Measurements from ENCODE around the gene MYO18B. TPM values are rescaled to one million over a fixed set of nuclear protein-coding genes. Genes with fewer than 3 reads are reported as not detected.

Gene MYO18B
- total and polyA plus RNA-seq, 2 of the 8 experiments (the other 6 are each of a cell fraction or from before 2014, with no cell fraction given): 0.62 to 0.78 TPM

GRCh38 chr22:25806579-25806978 lies 64.6 kb downstream of the MYO18B start:
- Histone ChIP-seq H2BK5ac (ENCODE audit: low read depth, low read length) (no peak overlapping the region), H3K56ac (replicated peaks; ENCODE audit: insufficient read length, low read depth, low read length) (no peak overlapping the region), H3K4me1 (replicated peaks in 1 of 4; ENCODE audit: control insufficient read depth in 3 of 4, insufficient read depth in 4 of 4, low read length in 3 of 4) (no peaks in the 10 kb centered on the region), H4K20me1 (replicated peaks in 1 of 2; ENCODE audit: control insufficient read depth in 1 of 2, insufficient read depth in 2 of 2, low read length in 2 of 2) (no peaks in the 10 kb centered on the region), H2AFZ (ENCODE audit: low read length) (no peak overlapping the region), H3K4me3 (ENCODE audit: extremely low read depth in 1 of 4, insufficient read depth in 2 of 4, low read depth in 3 of 4, low read length in 4 of 4) (no peak overlapping the region), H3K14ac (ENCODE audit: insufficient read length) (no peak overlapping the region), H3K36me3 (ENCODE audit: control insufficient read depth in 2 of 4, insufficient read depth in 4 of 4, low read length in 3 of 4) (no peaks in the 10 kb centered on the region), H2BK20ac (ENCODE audit: low read length) (no peak overlapping the region), H3K9me3 (ENCODE audit: insufficient read depth in 2 of 2, low read depth in 1 of 2, low read length in 1 of 2) (no peaks in the 10 kb centered on the region), H2AK5ac (ENCODE audit: low read depth, low read length) (no peak overlapping the region), H3K9ac (replicated peaks in 1 of 4; ENCODE audit: extremely low read depth in 1 of 4, low read depth in 3 of 4, low read length in 3 of 4) (no peak overlapping the region), H2BK15ac (ENCODE audit: low read length) (no peak overlapping the region), H4K8ac (ENCODE audit: extremely low read depth, insufficient read depth, low read length) (no peak overlapping the region; the same call in 1 of the 2 replicates), H3K27me3 (replicated peaks in 1 of 4; ENCODE audit: control insufficient read depth in 3 of 4, extremely low read depth in 1 of 4, insufficient read depth in 3 of 4, low read length in 3 of 4) (no peaks in the 10 kb centered on the region; a peak in 2 of 7 replicates), H3K4me2 (ENCODE audit: insufficient read depth in 1 of 2, low read depth in 2 of 2, low read length in 2 of 2) (no peak overlapping the region), H2BK12ac (ENCODE audit: low read depth, low read length) (no peak overlapping the region), H4K5ac (ENCODE audit: insufficient read length, low read depth, low read length) (no peak overlapping the region), H4K91ac (replicated peaks; ENCODE audit: insufficient read length, low read length) (no peak overlapping the region), H3K18ac (ENCODE audit: extremely low read depth, low read length) (no peak overlapping the region), H3K79me2 (ENCODE audit: control insufficient read depth in 1 of 2, insufficient read depth in 2 of 2, low read length in 2 of 2) (no peaks in the 10 kb centered on the region), H3K4ac (replicated peaks; ENCODE audit: insufficient read length, low read depth, low read length) (no peak overlapping the region), H3K23me2 (ENCODE audit: low read depth, low read length) (no peaks in the 10 kb centered on the region), H3K23ac (ENCODE audit: insufficient read length) (no peak overlapping the region), H3K79me1 (ENCODE audit: low read depth, low read length) (no peaks in the 10 kb centered on the region), H3K27ac (ENCODE audit: low read depth, low read length) (no peak overlapping the region), H2BK120ac (replicated peaks; ENCODE audit: low read depth, low read length) (no peak overlapping the region)
- POLR2A ChIA-PET (ENCODE audit: partially characterized antibody): no interaction called here
- 74% methylated on average over 4 of the region's 4 CpGs; no CpG with 5 or more reads in 1 of the 2 experiments for WGBS, 2 experiments (ENCODE audit: extremely low coverage in 1 of 2, insufficient coverage in 1 of 2, insufficient read length in 1 of 2, insufficient replicate concordance in 2 of 2, low coverage in 1 of 2, low lambda C conversion rate in 2 of 2, missing lambda C conversion rate in 1 of 2)
- FAIRE-seq (no peak), DNase-seq (ENCODE audit: low read depth in 1 of 2, low spot score in 2 of 2) (no peak)
- TF ChIP-seq RBBP5 (IDR thresholded peaks at IDR 0.05; ENCODE audit: borderline replicate concordance, low read depth, low read length) (no peak), ASH2L (IDR thresholded peaks at IDR 0.05; ENCODE audit: low read length) (no peak), POLR2AphosphoS5 (IDR thresholded peaks at IDR 0.05; ENCODE audit: low read depth, low read length) (no peak), POU5F1 (IDR thresholded peaks at IDR 0.05; ENCODE audit: low read depth, low read length) (no peak), MAFK (IDR thresholded peaks at IDR 0.05; ENCODE audit: low read depth, low read length) (no peak)
- CTCF ChIA-PET (ENCODE audit: partially characterized antibody): interaction anchor here (1.1 to 2.3 kb wide), 2 partner anchors 33 to 97 kb away, joined by 3 to 11 read pairs; no protein-coding TSS in a partner anchor
